NCI-H2081 treated with DMSO at 0.1 percent for 48 hours (cell line): ENCODE results near the gene ZNF845.
"Not testable (repeated sequence)": the region's sequence is repeated elsewhere in the genome, so short reads cannot be mapped to it uniquely, and the experiment has no call there.

Experiments used
- DNase-seq: peaks from one replicate; lab custom pipeline; 2025; lab: John Stamatoyannopoulos, UW

ZNF845 gene

GRCh38 chr19:53381376-53381775 lies 47.8 kb downstream of the ZNF845 start:
- DNase-seq: no peak

GRCh38 chr19:53388168-53388567 lies 54.6 kb downstream of the ZNF845 start:
- no peak for DNase-seq

GRCh38 chr19:53388904-53389303 lies 55.4 kb downstream of the ZNF845 start:
- DNase-seq: no peak

GRCh38 chr19:53389571-53389970 lies 56.0 kb downstream of the ZNF845 start:
- DNase-seq: no peak

- DNase-seq: no peak
Observed at GRCh38 chr19:53389978-53390377, 56.4 kb downstream of the ZNF845 start.

- no peak for DNase-seq
Observed at GRCh38 chr19:53394522-53394973, 61.0 kb downstream of the ZNF845 start.

- peak; percentile 19 for DNase-seq
Observed at GRCh38 chr19:53394974-53395839, 61.7 kb downstream of the ZNF845 start, which contains the start of gene ZNF765. ZNF765 (plus strand) TSS chr19:53395149; CDS start chr19:53398016, 2,867 bp downstream.

GRCh38 chr19:53395840-53396524 lies 62.4 kb downstream of the ZNF845 start:
- DNase-seq: not testable (repeated sequence)

GRCh38 chr19:53396525-53396868 lies 62.9 kb downstream of the ZNF845 start:
- DNase-seq: no peak

- DNase-seq: not testable (repeated sequence)
Observed at GRCh38 chr19:53397918-53398317, 64.4 kb downstream of the ZNF845 start.
